ENCODE measurements around the gene TREM1.

Gene TREM1

DNA sequence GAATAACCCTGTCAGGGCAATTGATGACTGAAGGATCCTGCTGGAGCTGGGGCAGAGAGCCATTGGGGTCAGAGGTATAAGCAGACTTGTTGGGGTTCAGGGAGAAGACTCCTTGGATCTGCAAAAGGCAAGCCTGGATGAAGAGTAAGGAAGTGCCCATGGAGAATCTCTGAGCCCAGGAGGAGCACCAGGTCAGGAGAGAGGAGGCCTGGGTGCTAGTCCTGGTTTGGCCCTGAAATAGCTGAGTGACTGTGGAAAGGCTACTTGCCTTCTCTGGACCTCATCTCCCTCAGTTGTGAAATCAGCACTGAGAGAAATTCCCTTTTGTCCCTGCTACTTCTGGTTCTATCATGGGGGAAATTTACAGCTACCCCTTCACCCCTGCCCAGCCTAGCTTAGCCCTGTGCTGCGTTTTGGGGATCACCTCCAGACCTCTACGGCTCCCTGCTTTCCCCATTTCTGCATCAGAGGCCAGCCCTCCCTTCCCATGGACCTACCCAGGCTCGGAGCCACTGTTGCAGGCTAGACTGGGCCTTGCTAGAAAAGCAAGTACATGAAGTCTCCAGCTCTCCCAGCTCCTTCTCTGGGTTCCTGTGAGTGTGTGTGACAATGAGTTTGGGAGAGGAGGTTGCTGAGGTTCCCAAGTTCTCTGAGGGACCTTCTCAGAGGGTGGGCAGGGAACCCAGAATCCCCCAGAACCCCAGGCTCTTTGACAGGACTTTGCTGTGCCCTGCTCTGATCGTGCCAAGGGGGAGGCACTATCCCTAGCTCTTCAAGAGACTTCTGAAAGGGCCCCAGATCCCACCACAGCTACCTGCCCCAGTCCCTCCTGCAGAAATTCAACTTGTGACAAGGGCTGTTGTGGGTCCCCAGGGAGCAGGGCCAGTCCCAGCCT is 46.6 kb upstream of the TREM1 start:
- H3K27me3 ChIP-seq (ENCODE audit: control insufficient read depth in 3 of 3, insufficient read depth in 3 of 3, low read depth in 1 of 3, low read length in 3 of 3) = peaks cover 0 to 45% (median 0%) of the 10 kb centered on the region in 3 experiments
- no peak for DNase-seq (ENCODE audit: low spot score)
- no peak overlapping the region for H3K23ac ChIP-seq (ENCODE audit: low read depth, low read length, poor library complexity)
- H4K8ac ChIP-seq (ENCODE audit: low read depth, low read length) = no peak overlapping the region
- no peaks in the 10 kb centered on the region for H3K9me3 ChIP-seq (replicated peaks in 1 of 2; ENCODE audit: control insufficient read depth in 2 of 2, insufficient read depth in 1 of 2, low read depth in 1 of 2, low read length in 2 of 2)
- H3K9ac ChIP-seq (ENCODE audit: low read depth, low read length, poor library complexity) = no peak overlapping the region
- no peak overlapping the region for H4K91ac ChIP-seq (ENCODE audit: low read depth, low read length, poor library complexity)
- no peaks in the 10 kb centered on the region for H3K36me3 ChIP-seq (replicated peaks in 1 of 2; ENCODE audit: control insufficient read depth in 2 of 2, insufficient read depth in 2 of 2, low read length in 2 of 2)
- H3K4me2 ChIP-seq (ENCODE audit: insufficient read depth, low read length, poor library complexity, severe bottlenecking) = no peak overlapping the region
- H2BK5ac ChIP-seq (ENCODE audit: low read length) = peak overlapping the region; percentile 60
- H3K79me1 ChIP-seq (ENCODE audit: low read depth, low read length) = no peaks in the 10 kb centered on the region
- H3K14ac ChIP-seq (ENCODE audit: low read length) = no peak overlapping the region
- no CpG with 5 or more reads among the region's 4 CpGs for WGBS, 2 donors (ENCODE audit: extremely low coverage in 2 of 2, insufficient read length in 2 of 2, insufficient replicate concordance in 1 of 2)
- H2BK120ac ChIP-seq (ENCODE audit: low read depth, low read length) = no peak overlapping the region
- H3K18ac ChIP-seq (ENCODE audit: low read length) = peak overlapping the region; percentile 7
- H3K4me3 ChIP-seq (ENCODE audit: low read length in 2 of 2) = no peak overlapping the region
- no peak overlapping the region for H3K4ac ChIP-seq (ENCODE audit: low read length)
- H2BK12ac ChIP-seq (ENCODE audit: low read length) = no peak overlapping the region
- H2AFZ ChIP-seq (ENCODE audit: low read length) = no peak overlapping the region
- no peak overlapping the region for H2BK15ac ChIP-seq (ENCODE audit: low read length)
- H3K27ac ChIP-seq (replicated peaks; ENCODE audit: low read length) = no peak overlapping the region
- peaks cover 0 to 2% of the 10 kb centered on the region in 2 donors for H3K4me1 ChIP-seq (ENCODE audit: control insufficient read depth in 2 of 2, insufficient read depth in 1 of 2, low read depth in 1 of 2, low read length in 2 of 2)
- peak overlapping the region; percentile 68 for H2AK5ac ChIP-seq (ENCODE audit: low read depth, low read length)

- Histone ChIP-seq H3K79me1 (ENCODE audit: low read depth, low read length) (no peaks in the 10 kb centered on the region), H2BK120ac (ENCODE audit: low read depth, low read length) (no peak overlapping the region), H2AFZ (ENCODE audit: low read length) (no peak overlapping the region), H3K36me3 (replicated peaks in 1 of 2; ENCODE audit: control insufficient read depth in 2 of 2, insufficient read depth in 2 of 2, low read length in 2 of 2) (no peaks in the 10 kb centered on the region), H3K4me1 (ENCODE audit: control insufficient read depth in 2 of 2, insufficient read depth in 1 of 2, low read depth in 1 of 2, low read length in 2 of 2) (peaks cover 0 to 2% of the 10 kb centered on the region in 2 donors), H2BK15ac (ENCODE audit: low read length) (no peak overlapping the region), H3K23ac (ENCODE audit: low read depth, low read length, poor library complexity) (peak overlapping the region; percentile 44), H3K4ac (ENCODE audit: low read length) (no peak overlapping the region), H3K4me3 (ENCODE audit: low read length in 2 of 2) (no peak overlapping the region), H3K9ac (ENCODE audit: low read depth, low read length, poor library complexity) (no peak overlapping the region), H4K8ac (ENCODE audit: low read depth, low read length) (no peak overlapping the region), H3K9me3 (replicated peaks in 1 of 2; ENCODE audit: control insufficient read depth in 2 of 2, insufficient read depth in 1 of 2, low read depth in 1 of 2, low read length in 2 of 2) (no peaks in the 10 kb centered on the region), H3K27ac (replicated peaks; ENCODE audit: low read length) (no peak overlapping the region), H3K18ac (ENCODE audit: low read length) (no peak overlapping the region), H2AK5ac (ENCODE audit: low read depth, low read length) (peak overlapping the region; percentile 42), H4K91ac (ENCODE audit: low read depth, low read length, poor library complexity) (no peak overlapping the region), H2BK5ac (ENCODE audit: low read length) (no peak overlapping the region), H3K4me2 (ENCODE audit: insufficient read depth, low read length, poor library complexity, severe bottlenecking) (no peak overlapping the region), H2BK12ac (ENCODE audit: low read length) (no peak overlapping the region), H3K27me3 (ENCODE audit: control insufficient read depth in 3 of 3, insufficient read depth in 3 of 3, low read depth in 1 of 3, low read length in 3 of 3) (peaks cover 0 to 41% (median 0%) of the 10 kb centered on the region in 3 experiments), H3K14ac (ENCODE audit: low read length) (no peak overlapping the region)
- no CpG with 5 or more reads among the region's 8 CpGs for WGBS, 2 donors (ENCODE audit: extremely low coverage in 2 of 2, insufficient read length in 2 of 2, insufficient replicate concordance in 1 of 2)
- DNase-seq (ENCODE audit: low spot score) = no peak
Observed at GRCh38 chr6:41332241-41332640, 45.8 kb upstream of the TREM1 start.

DNA sequence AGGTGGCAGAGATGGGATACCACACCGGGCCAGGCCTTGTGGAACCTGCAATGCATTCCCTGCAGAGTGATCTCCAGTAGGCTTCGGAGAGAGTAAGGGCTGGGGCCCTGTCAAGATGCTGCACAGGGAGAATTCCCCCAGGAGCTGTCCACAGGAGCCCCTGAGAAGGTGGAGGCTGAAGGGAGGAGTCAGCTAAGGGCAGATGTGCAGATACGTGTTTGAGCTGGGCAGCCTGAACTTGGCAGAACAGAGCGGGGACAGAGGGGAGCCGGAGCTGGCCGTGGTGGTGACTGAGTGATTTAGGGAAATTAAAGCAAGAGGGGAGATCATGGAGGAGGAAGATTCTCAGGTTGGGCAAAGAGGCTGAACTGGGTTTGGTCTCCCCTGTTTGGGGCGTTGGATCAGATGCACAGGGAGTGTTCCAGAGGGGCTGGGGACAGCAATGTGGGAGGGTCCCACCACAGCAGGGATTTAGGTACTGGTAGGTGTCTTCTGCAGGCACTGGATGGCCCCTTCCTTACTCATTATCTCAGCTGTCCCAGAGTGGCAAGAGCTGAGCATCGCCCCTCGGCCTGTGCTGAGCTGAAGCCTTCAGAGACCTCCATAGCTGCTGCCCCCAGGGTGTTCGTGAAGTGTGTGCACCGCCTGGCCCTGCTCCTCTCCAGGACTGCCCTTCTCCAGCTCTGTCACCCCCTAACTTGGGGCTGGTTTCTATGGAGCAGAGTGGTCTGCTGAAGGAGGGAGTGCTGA is 45.1 kb upstream of the TREM1 start:
- no peak overlapping the region for H2AFZ ChIP-seq (ENCODE audit: low read length)
- H3K4me2 ChIP-seq (ENCODE audit: insufficient read depth, low read length, poor library complexity, severe bottlenecking) = no peak overlapping the region
- no peak overlapping the region for H3K9ac ChIP-seq (ENCODE audit: low read depth, low read length, poor library complexity)
- no peaks in the 10 kb centered on the region for H3K79me1 ChIP-seq (ENCODE audit: low read depth, low read length)
- no peak overlapping the region for H4K91ac ChIP-seq (ENCODE audit: low read depth, low read length, poor library complexity)
- no peak overlapping the region for H2BK5ac ChIP-seq (ENCODE audit: low read length)
- H3K23ac ChIP-seq (ENCODE audit: low read depth, low read length, poor library complexity) = no peak overlapping the region
- H3K18ac ChIP-seq (ENCODE audit: low read length) = peak overlapping the region; percentile 27
- no peak overlapping the region for H3K14ac ChIP-seq (ENCODE audit: low read length)
- H3K9me3 ChIP-seq (replicated peaks in 1 of 2; ENCODE audit: control insufficient read depth in 2 of 2, insufficient read depth in 1 of 2, low read depth in 1 of 2, low read length in 2 of 2) = no peaks in the 10 kb centered on the region
- DNase-seq (ENCODE audit: low spot score) = no peak
- H4K8ac ChIP-seq (ENCODE audit: low read depth, low read length) = no peak overlapping the region
- H3K4ac ChIP-seq (ENCODE audit: low read length) = no peak overlapping the region
- no peak overlapping the region for H3K4me3 ChIP-seq (ENCODE audit: low read length in 2 of 2)
- H2AK5ac ChIP-seq (ENCODE audit: low read depth, low read length) = no peak overlapping the region
- H3K36me3 ChIP-seq (replicated peaks in 1 of 2; ENCODE audit: control insufficient read depth in 2 of 2, insufficient read depth in 2 of 2, low read length in 2 of 2) = no peaks in the 10 kb centered on the region
- peaks cover 0 to 42% (median 0%) of the 10 kb centered on the region in 3 experiments for H3K27me3 ChIP-seq (ENCODE audit: control insufficient read depth in 3 of 3, insufficient read depth in 3 of 3, low read depth in 1 of 3, low read length in 3 of 3)
- peaks cover 0 to 2% of the 10 kb centered on the region in 2 donors for H3K4me1 ChIP-seq (ENCODE audit: control insufficient read depth in 2 of 2, insufficient read depth in 1 of 2, low read depth in 1 of 2, low read length in 2 of 2)
- H2BK15ac ChIP-seq (ENCODE audit: low read length) = no peak overlapping the region
- H2BK120ac ChIP-seq (ENCODE audit: low read depth, low read length) = no peak overlapping the region
- H2BK12ac ChIP-seq (ENCODE audit: low read length) = no peak overlapping the region
- WGBS, 2 donors (ENCODE audit: extremely low coverage in 2 of 2, insufficient read length in 2 of 2, insufficient replicate concordance in 1 of 2) = no CpG with 5 or more reads among the region's 11 CpGs
- no peak overlapping the region for H3K27ac ChIP-seq (replicated peaks; ENCODE audit: low read length)

DNA sequence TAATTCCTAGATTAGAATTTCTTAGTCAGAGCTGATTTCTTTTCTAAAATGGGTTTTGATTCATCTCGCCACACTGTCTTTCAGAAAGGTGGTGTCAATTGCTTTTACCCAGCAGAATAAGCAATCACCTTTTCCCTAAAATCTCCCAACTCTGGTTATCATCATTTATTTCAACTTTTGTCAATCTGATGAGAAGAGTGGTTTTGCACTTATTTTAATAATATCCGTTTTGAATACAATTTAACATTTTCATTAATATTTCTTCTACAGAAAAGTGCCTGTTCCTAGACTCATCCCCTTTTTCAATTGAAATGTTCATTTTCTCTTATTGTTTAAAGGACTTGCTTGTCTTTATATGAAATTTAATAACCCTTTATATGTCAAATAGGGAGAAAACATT is 40.7 kb upstream of the TREM1 start:
- no peak for DNase-seq (ENCODE audit: low spot score)
- Histone ChIP-seq H3K4me3 (ENCODE audit: low read length in 2 of 2) (no peak overlapping the region), H3K4ac (ENCODE audit: low read length) (no peak overlapping the region), H3K27me3 (ENCODE audit: control insufficient read depth in 3 of 3, insufficient read depth in 3 of 3, low read depth in 1 of 3, low read length in 3 of 3) (peaks cover 0 to 27% (median 0%) of the 10 kb centered on the region in 3 experiments), H3K79me1 (ENCODE audit: low read depth, low read length) (no peaks in the 10 kb centered on the region), H3K23ac (ENCODE audit: low read depth, low read length, poor library complexity) (no peak overlapping the region), H3K27ac (replicated peaks; ENCODE audit: low read length) (no peak overlapping the region), H2BK5ac (ENCODE audit: low read length) (no peak overlapping the region), H3K36me3 (replicated peaks in 1 of 2; ENCODE audit: control insufficient read depth in 2 of 2, insufficient read depth in 2 of 2, low read length in 2 of 2) (no peaks in the 10 kb centered on the region), H2AFZ (ENCODE audit: low read length) (no peak overlapping the region), H3K4me1 (ENCODE audit: control insufficient read depth in 2 of 2, insufficient read depth in 1 of 2, low read depth in 1 of 2, low read length in 2 of 2) (no peaks in the 10 kb centered on the region), H4K91ac (ENCODE audit: low read depth, low read length, poor library complexity) (no peak overlapping the region), H3K9ac (ENCODE audit: low read depth, low read length, poor library complexity) (no peak overlapping the region), H3K9me3 (replicated peaks in 1 of 2; ENCODE audit: control insufficient read depth in 2 of 2, insufficient read depth in 1 of 2, low read depth in 1 of 2, low read length in 2 of 2) (no peaks in the 10 kb centered on the region), H3K14ac (ENCODE audit: low read length) (no peak overlapping the region), H3K18ac (ENCODE audit: low read length) (no peak overlapping the region), H3K4me2 (ENCODE audit: insufficient read depth, low read length, poor library complexity, severe bottlenecking) (no peak overlapping the region), H4K8ac (ENCODE audit: low read depth, low read length) (no peak overlapping the region), H2AK5ac (ENCODE audit: low read depth, low read length) (no peak overlapping the region), H2BK120ac (ENCODE audit: low read depth, low read length) (no peak overlapping the region), H2BK15ac (ENCODE audit: low read length) (no peak overlapping the region), H2BK12ac (ENCODE audit: low read length) (no peak overlapping the region)
- no CpG with 5 or more reads among the region's 2 CpGs for WGBS, 2 donors (ENCODE audit: extremely low coverage in 2 of 2, insufficient read length in 2 of 2, insufficient replicate concordance in 1 of 2)
